Neural progenitor cell (in vitro differentiated cells): ENCODE measurements around the gene KEL. TPM values are rescaled to one million over a fixed set of nuclear protein-coding genes. Genes with fewer than 3 reads are reported as not detected.

Experiments used
- DNase-seq: peaks from one replicate; pipeline ENCODE4 v3.0.0-alpha.2; 2016; ENCODE audit warnings: low spot score
- H2AFZ ChIP-seq: fragments of 200-600 bp; sonication (generic); replicated peaks from 2 replicates; pipeline ENCODE4 v1.6.1; 2016; ENCODE audit warnings: antibody characterized with exemption
- H3F3A ChIP-seq: fragments of 200-600 bp; sonication (generic); 2 replicates; pipeline ENCODE4 v1.6.1; 2016; ENCODE audit warnings: antibody characterized with exemption, low read depth
- H3K27ac ChIP-seq: fragments of 200-600 bp; sonication (generic); 2 replicates; pipeline ENCODE4 v1.5.1; 2016; ENCODE audit warnings: mild to moderate bottlenecking
- H3K27me3 ChIP-seq: fragments of 200-600 bp; sonication (generic); 2 replicates; pipeline ENCODE4 v1.6.1; 2016; ENCODE audit warnings: mild to moderate bottlenecking, moderate library complexity
- H3K36me3 ChIP-seq: fragments of 200-600 bp; sonication (generic); 2 replicates; pipeline ENCODE4 v1.5.1; 2016
- H3K4me1 ChIP-seq: fragments of 200-600 bp; sonication (generic); 2 replicates; pipeline ENCODE4 v1.6.1; 2016; ENCODE audit warnings: mixed run types
- H3K4me2 ChIP-seq: fragments of 200-600 bp; sonication (generic); 2 replicates; pipeline ENCODE4 v1.6.1; 2016
- H3K4me3 ChIP-seq: fragments of 200-600 bp; sonication (generic); 2 replicates; pipeline ENCODE4 v1.5.1; 2016
- H3K79me2 ChIP-seq: fragments of 200-600 bp; sonication (generic); 2 replicates; pipeline ENCODE4 v1.6.1; 2016; ENCODE audit warnings: low read depth
- H3K9ac ChIP-seq: fragments of 200-600 bp; sonication (generic); 2 replicates; pipeline ENCODE4 v1.6.1; 2016
- H3K9me3 ChIP-seq: fragments of 200-600 bp; sonication (generic); 2 replicates; pipeline ENCODE4 v1.5.1; 2016; ENCODE audit warnings: low read depth
- H4K20me1 ChIP-seq: fragments of 200-600 bp; sonication (generic); 2 replicates; pipeline ENCODE4 v1.6.1; 2016; ENCODE audit warnings: low read depth
- H3K27ac Mint-ChIP-seq: 3 replicates; pipeline ENCODE4 v1.8.0; 2021; ENCODE audit warnings: mixed read lengths
- H3K27me3 Mint-ChIP-seq: 2 replicates; pipeline ENCODE4 v1.8.0; 2022; ENCODE audit warnings: low read depth, mild to moderate bottlenecking, inconsistent platforms, moderate library complexity, mixed read lengths; ENCODE audit not compliant: insufficient read depth
- H3K36me3 Mint-ChIP-seq: 3 replicates; pipeline ENCODE4 v1.8.0; 2021; ENCODE audit warnings: mixed read lengths
- H3K4me1 Mint-ChIP-seq: 3 replicates; pipeline ENCODE4 v1.8.0; 2021; ENCODE audit warnings: mixed read lengths
- H3K4me3 Mint-ChIP-seq: 3 replicates; pipeline ENCODE4 v1.8.0; 2021; ENCODE audit warnings: mild to moderate bottlenecking, moderate library complexity, mixed read lengths
- H3K9me3 Mint-ChIP-seq: 3 replicates; pipeline ENCODE4 v1.8.0; 2020; ENCODE audit warnings: mixed read lengths
- CTCF ChIP-seq: fragments of 200-600 bp; sonication (generic); IDR thresholded peaks from 2 replicates; pipeline ENCODE4 v1.5.1; 2017; ENCODE audit warnings: antibody characterized with exemption, mild to moderate bottlenecking
- EZH2 ChIP-seq: fragments of 200-600 bp; sonication (generic); IDR thresholded peaks from 2 replicates; pipeline ENCODE4 v1.6.1; 2017; ENCODE audit warnings: antibody characterized with exemption, mild to moderate bottlenecking, moderate library complexity
- EZH2phosphoT487 ChIP-seq: fragments of 200-600 bp; sonication (generic); IDR thresholded peaks from 2 replicates; pipeline ENCODE4 v1.6.1; 2017; ENCODE audit warnings: antibody characterized with exemption
- total RNA-seq: library from RNA; depleted of rRNA; stranded (reverse); fragments of >200 nt; gene quantifications from 2 replicates; pipeline ENCODE4 v1.2.3, GENCODE V29; 2015; ENCODE audit warnings: low replicate concordance

KEL gene
- total RNA-seq, 1 donor from 2014 or later, result not detected

GRCh38 chr7:142917447-142917846 lies 44.7 kb downstream of the KEL start:
- H3K4me1 Mint-ChIP-seq, result no peaks in the 10 kb centered on the region
- no peak overlapping the region for H3K4me2 ChIP-seq
- H3K4me1 ChIP-seq, result no peaks in the 10 kb centered on the region
- no peak overlapping the region for H3K27ac ChIP-seq
- H3K9ac ChIP-seq, result no peak overlapping the region
- no peaks in the 10 kb centered on the region for H3K79me2 ChIP-seq
- H3K27me3 Mint-ChIP-seq, result peaks cover 2% of the 10 kb centered on the region
- no peaks in the 10 kb centered on the region for H3F3A ChIP-seq
- no peak overlapping the region for H2AFZ ChIP-seq
- no peak overlapping the region for H3K27ac Mint-ChIP-seq
- no peaks in the 10 kb centered on the region for H3K27me3 ChIP-seq
- no peak for DNase-seq
- H3K36me3 ChIP-seq, result no peaks in the 10 kb centered on the region
- H3K36me3 Mint-ChIP-seq, result no peaks in the 10 kb centered on the region
- H3K9me3 ChIP-seq, result no peaks in the 10 kb centered on the region
- TF ChIP-seq EZH2 (no peak), EZH2phosphoT487 (no peak), CTCF (no peak)
- no peaks in the 10 kb centered on the region for H4K20me1 ChIP-seq
- no peak overlapping the region for H3K4me3 Mint-ChIP-seq
- no peak overlapping the region for H3K4me3 ChIP-seq
- H3K9me3 Mint-ChIP-seq, result no peaks in the 10 kb centered on the region

GRCh38 chr7:142916508-142916907 lies 45.7 kb downstream of the KEL start:
- H3K4me3 Mint-ChIP-seq, result no peak overlapping the region
- H3K9me3 ChIP-seq, result no peaks in the 10 kb centered on the region
- no peaks in the 10 kb centered on the region for H3K4me1 ChIP-seq
- TF ChIP-seq EZH2 (no peak), CTCF (no peak), EZH2phosphoT487 (no peak)
- no peaks in the 10 kb centered on the region for H3K27me3 ChIP-seq
- no peaks in the 10 kb centered on the region for H3K36me3 Mint-ChIP-seq
- no peaks in the 10 kb centered on the region for H3K4me1 Mint-ChIP-seq
- H3F3A ChIP-seq, result no peaks in the 10 kb centered on the region
- H3K9ac ChIP-seq, result no peak overlapping the region
- no peaks in the 10 kb centered on the region for H4K20me1 ChIP-seq
- no peaks in the 10 kb centered on the region for H3K79me2 ChIP-seq
- H3K9me3 Mint-ChIP-seq, result no peaks in the 10 kb centered on the region
- H3K4me2 ChIP-seq, result no peak overlapping the region
- H3K27ac Mint-ChIP-seq, result no peak overlapping the region
- H3K27ac ChIP-seq, result no peak overlapping the region
- no peak for DNase-seq
- no peaks in the 10 kb centered on the region for H3K36me3 ChIP-seq
- H3K4me3 ChIP-seq, result no peak overlapping the region
- no peak overlapping the region for H2AFZ ChIP-seq
- H3K27me3 Mint-ChIP-seq, result peaks cover 2% of the 10 kb centered on the region

- H3K4me3 Mint-ChIP-seq, result no peak overlapping the region
- H2AFZ ChIP-seq, result no peak overlapping the region
- H3K9ac ChIP-seq, result no peak overlapping the region
- no peaks in the 10 kb centered on the region for H3K27me3 ChIP-seq
- TF ChIP-seq EZH2 (no peak), EZH2phosphoT487 (no peak), CTCF (no peak)
- peaks cover 2% of the 10 kb centered on the region for H3K27me3 Mint-ChIP-seq
- no peaks in the 10 kb centered on the region for H3K9me3 ChIP-seq
- no peak overlapping the region for H3K27ac Mint-ChIP-seq
- H3K4me2 ChIP-seq, result no peak overlapping the region
- no peaks in the 10 kb centered on the region for H3K4me1 Mint-ChIP-seq
- DNase-seq, result no peak
- H3K9me3 Mint-ChIP-seq, result no peaks in the 10 kb centered on the region
- no peaks in the 10 kb centered on the region for H4K20me1 ChIP-seq
- H3K27ac ChIP-seq, result no peak overlapping the region
- no peaks in the 10 kb centered on the region for H3K4me1 ChIP-seq
- no peaks in the 10 kb centered on the region for H3K36me3 Mint-ChIP-seq
- no peak overlapping the region for H3K4me3 ChIP-seq
- no peaks in the 10 kb centered on the region for H3F3A ChIP-seq
- no peaks in the 10 kb centered on the region for H3K36me3 ChIP-seq
- no peaks in the 10 kb centered on the region for H3K79me2 ChIP-seq
These were observed 46.8 kb downstream of the KEL start for GRCh38 chr7:142915315-142915714.
